Tibial artery (tissue), 4 donors: Measurements from ENCODE around the gene SLC25A44.

ENCODE experiments used
- DNase-seq, 2 donors: peaks; one replicate each; pipeline ENCODE4 v3.0.0-alpha.2; 2019
- H3K27ac ChIP-seq, 2 donors: fragments of 200-600 bp; sonication (generic) in 1 of 2; 1 replicate in 1 of 2; 2 replicates in 1 of 2; pipeline ENCODE4 v1.5.1; 2018 to 2019; ENCODE audit warnings: mild to moderate bottlenecking in 1 of 2
- H3K27me3 ChIP-seq, 2 donors: fragments of 200-600 bp; sonication (generic) in 1 of 2; one replicate each; pipeline versions ENCODE4 v1.5.1 to v1.6.0; 2016 to 2019
- H3K36me3 ChIP-seq, 3 donors: fragments of 200-600 bp; sonication (generic) in 2 of 3; one replicate each; pipeline ENCODE4 v1.5.1; 2016 to 2019; ENCODE audit warnings: mild to moderate bottlenecking in 2 of 3
- H3K4me1 ChIP-seq, 4 donors: fragments of 200-600 bp; sonication (generic) in 2 of 4; 1 replicate in 3 of 4; 2 replicates in 1 of 4; pipeline ENCODE4 v1.5.1; 2016 to 2019
- H3K4me3 ChIP-seq, 2 donors: fragments of 200-600 bp; sonication (generic) in 1 of 2; 1 replicate in 1 of 2; 2 replicates in 1 of 2; pipeline ENCODE4 v1.5.1; 2018 to 2019; ENCODE audit warnings: mild to moderate bottlenecking in 2 of 2
- H3K9me3 ChIP-seq, 3 donors: fragments of 200-600 bp; sonication (generic) in 1 of 3; one replicate each; pipeline ENCODE4 v1.5.1; 2016 to 2019
- CTCF ChIP-seq, 2 experiments: fragments of 200-600 bp in 1 of 2; fragments of 450-650 bp in 1 of 2; IDR thresholded peaks; one replicate each; pipeline ENCODE4 v1.5.1; 2017 to 2019; ENCODE audit warnings: antibody characterized with exemption in 2 of 2, mild to moderate bottlenecking in 1 of 2, moderate library complexity in 1 of 2
- intact Hi-C: fragments of 100-400 bp; cut with DNase I; formaldehyde crosslinking; loops from one replicate; pipeline ENCODE4 v1.15.0; 2023; ENCODE audit warnings: low total_unique reads

The SLC25A44 gene

GRCh38 chr1:156164125-156164831 lies 29.6 kb upstream of the SLC25A44 start:
- Histone ChIP-seq H3K27ac (no peak overlapping the region), H3K9me3 (no peaks in the 10 kb centered on the region), H3K4me1 (peaks cover 0 to 20% (median 5%) of the 10 kb centered on the region in 4 donors), H3K36me3 (no peaks in the 10 kb centered on the region), H3K4me3 (no peak overlapping the region), H3K27me3 (no peaks in the 10 kb centered on the region)
- DNase-seq = no peak
- intact Hi-C loops = no loop called here
- no peak for TF ChIP-seq CTCF (IDR thresholded peaks at IDR 0.05)

DNA sequence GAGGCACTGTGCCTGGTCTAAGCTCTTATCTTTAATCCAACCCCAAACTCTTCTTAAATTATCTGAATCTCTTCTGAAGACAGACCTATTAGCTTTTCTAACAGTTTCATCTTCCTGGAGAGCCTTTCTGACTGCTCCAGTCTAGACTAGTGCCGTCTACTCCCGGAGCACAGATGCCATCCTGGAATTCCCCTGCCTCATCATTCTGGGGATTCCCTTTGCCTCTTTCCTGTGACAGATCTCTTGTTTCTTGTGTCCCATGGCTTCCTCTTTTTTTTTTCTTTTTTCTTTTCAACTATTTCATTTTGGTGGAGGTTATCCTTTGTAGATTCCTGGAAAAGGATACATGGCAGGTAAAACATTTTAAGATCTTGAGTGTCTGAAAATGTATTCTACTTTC lies 28.8 kb upstream of the SLC25A44 start:
- Histone ChIP-seq H3K9me3 (no peaks in the 10 kb centered on the region), H3K36me3 (no peaks in the 10 kb centered on the region), H3K4me3 (no peak overlapping the region), H3K27ac (no peak overlapping the region), H3K27me3 (no peaks in the 10 kb centered on the region), H3K4me1 (peaks cover 0 to 19% (median 5%) of the 10 kb centered on the region in 4 donors)
- no peak for DNase-seq
- no peak for TF ChIP-seq CTCF (IDR thresholded peaks at IDR 0.05)
- intact Hi-C loops = no loop called here

- H3K27me3 ChIP-seq = no peaks in the 10 kb centered on the region
- intact Hi-C loops = no loop called here
- H3K9me3 ChIP-seq = no peaks in the 10 kb centered on the region
- H3K36me3 ChIP-seq = peaks cover 0 to 2% (median 0%) of the 10 kb centered on the region in 3 donors
- H3K27ac ChIP-seq = no peak overlapping the region
- no peak for TF ChIP-seq CTCF (IDR thresholded peaks at IDR 0.05)
- no peaks in the 10 kb centered on the region for H3K4me1 ChIP-seq
- no peak for DNase-seq
- no peak overlapping the region for H3K4me3 ChIP-seq
These were observed 26.4 kb upstream of the SLC25A44 start for GRCh38 chr1:156167536-156167935.

DNA sequence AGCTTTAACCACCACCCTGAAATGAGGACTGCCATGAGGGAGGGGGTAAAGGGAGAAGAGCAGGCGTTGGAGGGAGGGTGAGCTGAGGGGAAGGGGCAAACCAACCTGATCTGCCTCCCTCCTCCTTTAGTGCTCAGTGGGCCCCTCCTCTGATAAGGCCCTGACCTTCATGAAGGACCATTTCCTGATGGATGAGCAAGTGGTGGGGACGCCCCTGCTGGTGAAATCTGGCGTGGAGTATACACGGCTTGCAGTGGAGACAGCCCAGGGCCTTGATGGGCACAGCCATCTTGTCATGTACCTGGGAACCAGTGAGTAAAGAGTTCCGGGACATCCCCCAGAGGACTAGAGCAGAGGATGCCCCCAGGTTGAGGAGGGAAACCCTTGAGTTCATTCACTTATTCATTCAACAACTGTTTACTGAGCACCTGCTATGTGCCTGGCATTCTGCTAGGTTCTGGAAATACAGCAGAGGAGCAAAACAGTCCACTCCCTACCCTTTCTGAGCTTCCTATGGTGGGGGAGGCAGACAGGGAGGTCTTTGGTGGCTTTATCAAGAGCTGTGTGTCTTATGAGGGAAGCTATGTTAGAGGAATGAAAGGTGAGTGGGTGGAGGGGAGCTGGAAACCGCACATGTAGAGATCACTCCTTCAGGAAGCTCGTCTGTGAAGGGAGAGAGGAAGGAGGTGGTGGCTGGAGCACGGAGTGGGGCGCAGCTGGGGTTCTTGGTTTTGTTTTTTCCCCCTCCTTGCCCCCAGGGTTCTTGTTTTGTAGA lies 21.0 kb upstream of the SLC25A44 start:
- Histone ChIP-seq H3K27ac (no peak overlapping the region), H3K9me3 (no peaks in the 10 kb centered on the region), H3K4me1 (no peaks in the 10 kb centered on the region), H3K4me3 (no peak overlapping the region), H3K36me3 (peaks cover 0 to 40% (median 0%) of the 10 kb centered on the region in 3 donors), H3K27me3 (no peaks in the 10 kb centered on the region)
- intact Hi-C loops = no loop called here
- DNase-seq = no peak
- no peak for TF ChIP-seq CTCF (IDR thresholded peaks at IDR 0.05)

GRCh38 chr1:156176610-156177210 lies 17.2 kb upstream of the SLC25A44 start:
- H3K4me3 ChIP-seq = no peak overlapping the region
- no peaks in the 10 kb centered on the region for H3K4me1 ChIP-seq
- H3K27me3 ChIP-seq = no peaks in the 10 kb centered on the region
- no peak for TF ChIP-seq CTCF (IDR thresholded peaks at IDR 0.05)
- peaks cover 0 to 40% (median 0%) of the 10 kb centered on the region in 3 donors for H3K36me3 ChIP-seq
- no peak overlapping the region for H3K27ac ChIP-seq
- no peaks in the 10 kb centered on the region for H3K9me3 ChIP-seq
- no peak for DNase-seq
- intact Hi-C loops = no loop called here
